WTC11 (cell line): ENCODE results near the gene SSTR5. TPM values are rescaled to one million over a fixed set of nuclear protein-coding genes. Genes with fewer than 3 reads are reported as not detected.

Source experiments
- ATAC-seq: fragments of 200-7000 bp; cut with Tn5 transposase; 2 replicates; pipeline ENCODE4 v1.10.0; 2021; ENCODE audit warnings: mild to moderate bottlenecking, moderate library complexity
- CTCF ChIA-PET: fragments of 300-600 bp; sonication (Branson Sonifier 250); formaldehyde crosslinking; loops from one replicate; lab custom pipeline; 2021; ENCODE audit warnings: antibody characterized with exemption; lab: Charles Lee
- POLR2A ChIA-PET: fragments of 350-600 bp; sonication (Branson Sonifier 250); formaldehyde crosslinking; loops from one replicate; lab custom pipeline; 2021; ENCODE audit warnings: antibody characterized with exemption; lab: Charles Lee
- DNase-seq: peaks from one replicate; pipeline ENCODE4 v3.0.0; 2021; ENCODE audit warnings: low spot score
- H3K27ac Mint-ChIP-seq: 2 replicates; pipeline ENCODE4 v1.8.0; 2021; ENCODE audit warnings: mixed read lengths
- H3K27me3 Mint-ChIP-seq: 2 replicates; pipeline ENCODE4 v1.8.0; 2021; ENCODE audit warnings: low read depth, mild to moderate bottlenecking, moderate library complexity, mixed read lengths
- H3K36me3 Mint-ChIP-seq: 2 replicates; pipeline ENCODE4 v1.8.0; 2021; ENCODE audit warnings: mixed read lengths
- H3K4me1 Mint-ChIP-seq: 2 replicates; pipeline ENCODE4 v1.8.0; 2022; ENCODE audit warnings: mixed read lengths
- H3K4me3 Mint-ChIP-seq: 2 replicates; pipeline ENCODE4 v1.8.0; 2021; ENCODE audit warnings: mild to moderate bottlenecking, moderate library complexity, mixed read lengths
- H3K9me3 Mint-ChIP-seq: 2 replicates; pipeline ENCODE4 v1.8.0; 2021; ENCODE audit warnings: mixed read lengths
- CBFB ChIP-seq: sonication (generic); formaldehyde crosslinking; IDR thresholded peaks from 2 replicates; pipeline ENCODE4 v1.8.1; 2022; ENCODE audit warnings: mild to moderate bottlenecking, low read depth, missing genetic modification reagents
- GABPB1 ChIP-seq: sonication (generic); formaldehyde crosslinking; IDR thresholded peaks from 2 replicates; pipeline ENCODE4 v1.8.1; 2023; ENCODE audit warnings: mild to moderate bottlenecking, missing genetic modification reagents
- JAZF1 ChIP-seq: fragments of 250-450 bp; sonication (Bioruptor Pico); IDR thresholded peaks from 2 replicates; pipeline ENCODE4 v1.9.0; 2021; ENCODE audit warnings: moderate library complexity, mild to moderate bottlenecking, inconsistent platforms
- NFE2L1 ChIP-seq: sonication (generic); formaldehyde crosslinking; IDR thresholded peaks from 2 replicates; pipeline ENCODE4 v1.8.1; 2023; ENCODE audit warnings: missing genetic modification reagents
- NFYB ChIP-seq: sonication (generic); formaldehyde crosslinking; conservative IDR thresholded peaks from 2 replicates; pipeline ENCODE4 v1.8.0; 2022; ENCODE audit warnings: low read depth, missing genetic modification reagents
- NR2C2 ChIP-seq: sonication (generic); formaldehyde crosslinking; IDR thresholded peaks from 2 replicates; pipeline ENCODE4 v1.8.0; 2022; ENCODE audit warnings: mild to moderate bottlenecking, missing genetic modification reagents
- RELA ChIP-seq: sonication (generic); formaldehyde crosslinking; IDR thresholded peaks from 2 replicates; pipeline ENCODE4 v1.8.1; 2022; ENCODE audit warnings: missing genetic modification reagents, mild to moderate bottlenecking, borderline replicate concordance
- ZBTB21 ChIP-seq: sonication (generic); formaldehyde crosslinking; IDR thresholded peaks from 2 replicates; pipeline ENCODE4 v1.8.1; 2023; ENCODE audit warnings: mild to moderate bottlenecking, missing genetic modification reagents, borderline replicate concordance
- ZNF317 ChIP-seq: sonication (generic); formaldehyde crosslinking; IDR thresholded peaks from 2 replicates; pipeline ENCODE4 v1.8.1; 2023; ENCODE audit warnings: low read depth, mild to moderate bottlenecking, moderate library complexity, missing genetic modification reagents, borderline replicate concordance
- total RNA-seq: library from RNA; stranded (reverse); gene quantifications from 3 replicates; pipeline ENCODE4 v1.2.3, GENCODE V29; 2021
- TF ChIP-seq, protein P1 (sequence below): sonication (generic); formaldehyde crosslinking; conservative IDR thresholded peaks from 2 replicates; pipeline ENCODE4 v1.8.1; 2023; ENCODE audit warnings: mild to moderate bottlenecking, low read depth, missing genetic modification reagents, moderate library complexity
- TF ChIP-seq, protein P2 (sequence below): sonication (generic); formaldehyde crosslinking; IDR thresholded peaks from 2 replicates; pipeline ENCODE4 v1.8.1; 2022; ENCODE audit warnings: mild to moderate bottlenecking, missing genetic modification reagents, moderate library complexity, borderline replicate concordance
- TF ChIP-seq, protein P3 (sequence below): sonication (generic); formaldehyde crosslinking; IDR thresholded peaks from 2 replicates; pipeline ENCODE4 v1.8.0; 2023; ENCODE audit warnings: missing genetic modification reagents, mild to moderate bottlenecking, borderline replicate concordance
- TF ChIP-seq, protein P4 (sequence below): fragments of 200-600 bp; IDR thresholded peaks from 2 replicates; pipeline ENCODE4 v1.8.0; 2022; ENCODE audit warnings: antibody characterized with exemption
- TF ChIP-seq, protein P5 (sequence below): sonication (generic); formaldehyde crosslinking; IDR thresholded peaks from 2 replicates; pipeline ENCODE4 v1.8.0; 2022; ENCODE audit warnings: missing genetic modification reagents
- TF ChIP-seq, protein P6 (sequence below): fragments of 250-450 bp; sonication (Bioruptor Pico); IDR thresholded peaks from 2 replicates; pipeline ENCODE4 v1.8.0; 2021; ENCODE audit warnings: mild to moderate bottlenecking

The SSTR5 gene
- total RNA-seq, 1 experiment from 2014 or later, result 0.61 TPM

DNA sequence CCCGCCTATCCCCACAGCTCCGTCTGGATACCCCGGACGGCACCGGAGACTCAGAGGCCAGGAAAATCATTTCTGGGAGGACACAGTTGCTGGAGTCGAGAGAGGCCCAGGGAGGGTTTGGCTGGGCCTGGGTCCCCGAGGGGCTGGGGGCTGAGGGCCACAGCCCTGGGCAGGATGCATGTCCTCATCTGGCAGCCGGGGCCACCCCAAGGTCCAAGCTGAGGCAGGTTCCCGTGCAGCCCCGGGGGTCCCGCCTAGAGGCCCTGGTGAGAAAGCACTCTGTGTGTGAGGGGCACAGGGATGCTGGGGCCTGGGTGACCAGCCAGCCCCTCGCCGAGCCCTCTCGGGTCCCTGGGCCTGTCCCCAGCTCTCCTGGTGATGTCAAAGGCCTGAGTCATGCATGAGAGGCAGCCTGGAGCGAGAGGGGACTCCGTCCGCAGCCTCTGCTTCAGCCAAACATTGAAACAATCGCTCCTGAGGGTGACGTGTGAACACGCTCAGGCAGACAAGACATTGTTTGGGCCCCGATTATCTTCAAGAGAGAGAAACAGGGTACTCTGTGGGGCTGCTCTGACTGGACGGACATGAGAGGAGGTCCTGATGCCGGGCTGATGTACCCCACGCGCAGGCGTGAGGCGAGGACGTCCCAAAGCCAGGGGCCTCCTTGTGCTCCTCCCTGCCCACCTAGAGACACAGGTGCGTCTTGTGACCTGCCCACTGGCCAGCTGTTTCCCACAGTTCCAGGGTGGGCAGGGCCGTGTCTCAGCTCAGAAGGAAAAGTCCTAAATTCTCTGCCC is 49.3 kb downstream of the SSTR5 start:
- H3K9me3 Mint-ChIP-seq, result no peaks in the 10 kb centered on the region
- no peaks in the 10 kb centered on the region for H3K36me3 Mint-ChIP-seq
- POLR2A ChIA-PET, result no interaction called here
- H3K4me1 Mint-ChIP-seq, result no peaks in the 10 kb centered on the region
- no peak overlapping the region for H3K27ac Mint-ChIP-seq
- CTCF ChIA-PET, result interaction anchor here (1.3 kb wide), 1 partner anchor 19 kb away, joined by 4 read pairs; no protein-coding TSS in a partner anchor
- no peak overlapping the region for H3K4me3 Mint-ChIP-seq
- no peak for TF ChIP-seq RELA (CRISPR knock-in tag)
- TF ChIP-seq NFYB (CRISPR knock-in tag), result no peak
- TF ChIP-seq NR2C2 (CRISPR knock-in tag), result no peak
- TF ChIP-seq JAZF1 (CRISPR knock-in tag), result no peak
- TF ChIP-seq, protein P1, sequence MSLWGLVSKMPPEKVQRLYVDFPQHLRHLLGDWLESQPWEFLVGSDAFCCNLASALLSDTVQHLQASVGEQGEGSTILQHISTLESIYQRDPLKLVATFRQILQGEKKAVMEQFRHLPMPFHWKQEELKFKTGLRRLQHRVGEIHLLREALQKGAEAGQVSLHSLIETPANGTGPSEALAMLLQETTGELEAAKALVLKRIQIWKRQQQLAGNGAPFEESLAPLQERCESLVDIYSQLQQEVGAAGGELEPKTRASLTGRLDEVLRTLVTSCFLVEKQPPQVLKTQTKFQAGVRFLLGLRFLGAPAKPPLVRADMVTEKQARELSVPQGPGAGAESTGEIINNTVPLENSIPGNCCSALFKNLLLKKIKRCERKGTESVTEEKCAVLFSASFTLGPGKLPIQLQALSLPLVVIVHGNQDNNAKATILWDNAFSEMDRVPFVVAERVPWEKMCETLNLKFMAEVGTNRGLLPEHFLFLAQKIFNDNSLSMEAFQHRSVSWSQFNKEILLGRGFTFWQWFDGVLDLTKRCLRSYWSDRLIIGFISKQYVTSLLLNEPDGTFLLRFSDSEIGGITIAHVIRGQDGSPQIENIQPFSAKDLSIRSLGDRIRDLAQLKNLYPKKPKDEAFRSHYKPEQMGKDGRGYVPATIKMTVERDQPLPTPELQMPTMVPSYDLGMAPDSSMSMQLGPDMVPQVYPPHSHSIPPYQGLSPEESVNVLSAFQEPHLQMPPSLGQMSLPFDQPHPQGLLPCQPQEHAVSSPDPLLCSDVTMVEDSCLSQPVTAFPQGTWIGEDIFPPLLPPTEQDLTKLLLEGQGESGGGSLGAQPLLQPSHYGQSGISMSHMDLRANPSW (CRISPR knock-in tag), result no peak
- TF ChIP-seq, protein P2, sequence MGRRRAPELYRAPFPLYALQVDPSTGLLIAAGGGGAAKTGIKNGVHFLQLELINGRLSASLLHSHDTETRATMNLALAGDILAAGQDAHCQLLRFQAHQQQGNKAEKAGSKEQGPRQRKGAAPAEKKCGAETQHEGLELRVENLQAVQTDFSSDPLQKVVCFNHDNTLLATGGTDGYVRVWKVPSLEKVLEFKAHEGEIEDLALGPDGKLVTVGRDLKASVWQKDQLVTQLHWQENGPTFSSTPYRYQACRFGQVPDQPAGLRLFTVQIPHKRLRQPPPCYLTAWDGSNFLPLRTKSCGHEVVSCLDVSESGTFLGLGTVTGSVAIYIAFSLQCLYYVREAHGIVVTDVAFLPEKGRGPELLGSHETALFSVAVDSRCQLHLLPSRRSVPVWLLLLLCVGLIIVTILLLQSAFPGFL (CRISPR knock-in tag), result no peak
- TF ChIP-seq, protein P3, sequence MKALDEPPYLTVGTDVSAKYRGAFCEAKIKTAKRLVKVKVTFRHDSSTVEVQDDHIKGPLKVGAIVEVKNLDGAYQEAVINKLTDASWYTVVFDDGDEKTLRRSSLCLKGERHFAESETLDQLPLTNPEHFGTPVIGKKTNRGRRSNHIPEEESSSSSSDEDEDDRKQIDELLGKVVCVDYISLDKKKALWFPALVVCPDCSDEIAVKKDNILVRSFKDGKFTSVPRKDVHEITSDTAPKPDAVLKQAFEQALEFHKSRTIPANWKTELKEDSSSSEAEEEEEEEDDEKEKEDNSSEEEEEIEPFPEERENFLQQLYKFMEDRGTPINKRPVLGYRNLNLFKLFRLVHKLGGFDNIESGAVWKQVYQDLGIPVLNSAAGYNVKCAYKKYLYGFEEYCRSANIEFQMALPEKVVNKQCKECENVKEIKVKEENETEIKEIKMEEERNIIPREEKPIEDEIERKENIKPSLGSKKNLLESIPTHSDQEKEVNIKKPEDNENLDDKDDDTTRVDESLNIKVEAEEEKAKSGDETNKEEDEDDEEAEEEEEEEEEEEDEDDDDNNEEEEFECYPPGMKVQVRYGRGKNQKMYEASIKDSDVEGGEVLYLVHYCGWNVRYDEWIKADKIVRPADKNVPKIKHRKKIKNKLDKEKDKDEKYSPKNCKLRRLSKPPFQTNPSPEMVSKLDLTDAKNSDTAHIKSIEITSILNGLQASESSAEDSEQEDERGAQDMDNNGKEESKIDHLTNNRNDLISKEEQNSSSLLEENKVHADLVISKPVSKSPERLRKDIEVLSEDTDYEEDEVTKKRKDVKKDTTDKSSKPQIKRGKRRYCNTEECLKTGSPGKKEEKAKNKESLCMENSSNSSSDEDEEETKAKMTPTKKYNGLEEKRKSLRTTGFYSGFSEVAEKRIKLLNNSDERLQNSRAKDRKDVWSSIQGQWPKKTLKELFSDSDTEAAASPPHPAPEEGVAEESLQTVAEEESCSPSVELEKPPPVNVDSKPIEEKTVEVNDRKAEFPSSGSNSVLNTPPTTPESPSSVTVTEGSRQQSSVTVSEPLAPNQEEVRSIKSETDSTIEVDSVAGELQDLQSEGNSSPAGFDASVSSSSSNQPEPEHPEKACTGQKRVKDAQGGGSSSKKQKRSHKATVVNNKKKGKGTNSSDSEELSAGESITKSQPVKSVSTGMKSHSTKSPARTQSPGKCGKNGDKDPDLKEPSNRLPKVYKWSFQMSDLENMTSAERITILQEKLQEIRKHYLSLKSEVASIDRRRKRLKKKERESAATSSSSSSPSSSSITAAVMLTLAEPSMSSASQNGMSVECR, result no peak
- no peak for TF ChIP-seq CBFB (CRISPR knock-in tag)
- TF ChIP-seq, protein P4, sequence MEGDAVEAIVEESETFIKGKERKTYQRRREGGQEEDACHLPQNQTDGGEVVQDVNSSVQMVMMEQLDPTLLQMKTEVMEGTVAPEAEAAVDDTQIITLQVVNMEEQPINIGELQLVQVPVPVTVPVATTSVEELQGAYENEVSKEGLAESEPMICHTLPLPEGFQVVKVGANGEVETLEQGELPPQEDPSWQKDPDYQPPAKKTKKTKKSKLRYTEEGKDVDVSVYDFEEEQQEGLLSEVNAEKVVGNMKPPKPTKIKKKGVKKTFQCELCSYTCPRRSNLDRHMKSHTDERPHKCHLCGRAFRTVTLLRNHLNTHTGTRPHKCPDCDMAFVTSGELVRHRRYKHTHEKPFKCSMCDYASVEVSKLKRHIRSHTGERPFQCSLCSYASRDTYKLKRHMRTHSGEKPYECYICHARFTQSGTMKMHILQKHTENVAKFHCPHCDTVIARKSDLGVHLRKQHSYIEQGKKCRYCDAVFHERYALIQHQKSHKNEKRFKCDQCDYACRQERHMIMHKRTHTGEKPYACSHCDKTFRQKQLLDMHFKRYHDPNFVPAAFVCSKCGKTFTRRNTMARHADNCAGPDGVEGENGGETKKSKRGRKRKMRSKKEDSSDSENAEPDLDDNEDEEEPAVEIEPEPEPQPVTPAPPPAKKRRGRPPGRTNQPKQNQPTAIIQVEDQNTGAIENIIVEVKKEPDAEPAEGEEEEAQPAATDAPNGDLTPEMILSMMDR, result no peak
- TF ChIP-seq, protein P5, sequence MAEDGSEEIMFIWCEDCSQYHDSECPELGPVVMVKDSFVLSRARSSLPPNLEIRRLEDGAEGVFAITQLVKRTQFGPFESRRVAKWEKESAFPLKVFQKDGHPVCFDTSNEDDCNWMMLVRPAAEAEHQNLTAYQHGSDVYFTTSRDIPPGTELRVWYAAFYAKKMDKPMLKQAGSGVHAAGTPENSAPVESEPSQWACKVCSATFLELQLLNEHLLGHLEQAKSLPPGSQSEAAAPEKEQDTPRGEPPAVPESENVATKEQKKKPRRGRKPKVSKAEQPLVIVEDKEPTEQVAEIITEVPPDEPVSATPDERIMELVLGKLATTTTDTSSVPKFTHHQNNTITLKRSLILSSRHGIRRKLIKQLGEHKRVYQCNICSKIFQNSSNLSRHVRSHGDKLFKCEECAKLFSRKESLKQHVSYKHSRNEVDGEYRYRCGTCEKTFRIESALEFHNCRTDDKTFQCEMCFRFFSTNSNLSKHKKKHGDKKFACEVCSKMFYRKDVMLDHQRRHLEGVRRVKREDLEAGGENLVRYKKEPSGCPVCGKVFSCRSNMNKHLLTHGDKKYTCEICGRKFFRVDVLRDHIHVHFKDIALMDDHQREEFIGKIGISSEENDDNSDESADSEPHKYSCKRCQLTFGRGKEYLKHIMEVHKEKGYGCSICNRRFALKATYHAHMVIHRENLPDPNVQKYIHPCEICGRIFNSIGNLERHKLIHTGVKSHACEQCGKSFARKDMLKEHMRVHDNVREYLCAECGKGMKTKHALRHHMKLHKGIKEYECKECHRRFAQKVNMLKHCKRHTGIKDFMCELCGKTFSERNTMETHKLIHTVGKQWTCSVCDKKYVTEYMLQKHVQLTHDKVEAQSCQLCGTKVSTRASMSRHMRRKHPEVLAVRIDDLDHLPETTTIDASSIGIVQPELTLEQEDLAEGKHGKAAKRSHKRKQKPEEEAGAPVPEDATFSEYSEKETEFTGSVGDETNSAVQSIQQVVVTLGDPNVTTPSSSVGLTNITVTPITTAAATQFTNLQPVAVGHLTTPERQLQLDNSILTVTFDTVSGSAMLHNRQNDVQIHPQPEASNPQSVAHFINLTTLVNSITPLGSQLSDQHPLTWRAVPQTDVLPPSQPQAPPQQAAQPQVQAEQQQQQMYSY (CRISPR knock-in tag), result no peak
- TF ChIP-seq GABPB1, result no peak
- TF ChIP-seq NFE2L1, result no peak
- TF ChIP-seq, protein P6, sequence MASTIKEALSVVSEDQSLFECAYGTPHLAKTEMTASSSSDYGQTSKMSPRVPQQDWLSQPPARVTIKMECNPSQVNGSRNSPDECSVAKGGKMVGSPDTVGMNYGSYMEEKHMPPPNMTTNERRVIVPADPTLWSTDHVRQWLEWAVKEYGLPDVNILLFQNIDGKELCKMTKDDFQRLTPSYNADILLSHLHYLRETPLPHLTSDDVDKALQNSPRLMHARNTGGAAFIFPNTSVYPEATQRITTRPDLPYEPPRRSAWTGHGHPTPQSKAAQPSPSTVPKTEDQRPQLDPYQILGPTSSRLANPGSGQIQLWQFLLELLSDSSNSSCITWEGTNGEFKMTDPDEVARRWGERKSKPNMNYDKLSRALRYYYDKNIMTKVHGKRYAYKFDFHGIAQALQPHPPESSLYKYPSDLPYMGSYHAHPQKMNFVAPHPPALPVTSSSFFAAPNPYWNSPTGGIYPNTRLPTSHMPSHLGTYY (CRISPR knock-in tag), result no peak
- no peak for TF ChIP-seq ZNF317 (CRISPR knock-in tag)
- no peak for TF ChIP-seq ZBTB21 (CRISPR knock-in tag)
- TF ChIP-seq, all 79 proteins: peak for 0
- no peak for DNase-seq
- ATAC-seq, result no peak
- no peaks in the 10 kb centered on the region for H3K27me3 Mint-ChIP-seq
